HEK293 (cell line): ENCODE data around the gene RSPH3.

Experiments used
- CTCF ChIP-seq: fragments of 450-650 bp; formaldehyde crosslinking; IDR thresholded peaks from 2 replicates; pipeline ENCODE4 v1.5.1; 2016; ENCODE audit warnings: missing biosample characterization, missing genetic modification characterization
- SP2 ChIP-seq: fragments of 450-650 bp; formaldehyde crosslinking; IDR thresholded peaks from 2 replicates; pipeline ENCODE4 v1.5.1; 2016; ENCODE audit warnings: missing biosample characterization, missing genetic modification characterization
- ZNF280C ChIP-seq: fragments of 450-650 bp; formaldehyde crosslinking; IDR thresholded peaks from 2 replicates; pipeline ENCODE4 v1.5.1; 2016; ENCODE audit warnings: missing biosample characterization, missing genetic modification characterization
- ZNF747 ChIP-seq: fragments of 450-650 bp; formaldehyde crosslinking; IDR thresholded peaks from 2 replicates; pipeline ENCODE4 v1.5.1; 2016; ENCODE audit warnings: missing biosample characterization, missing genetic modification characterization
- TF ChIP-seq, protein P1 (sequence below): fragments of 450-650 bp; formaldehyde crosslinking; IDR thresholded peaks from 2 replicates; pipeline ENCODE4 v1.5.1; 2016; ENCODE audit warnings: missing biosample characterization, missing genetic modification characterization

DNA sequence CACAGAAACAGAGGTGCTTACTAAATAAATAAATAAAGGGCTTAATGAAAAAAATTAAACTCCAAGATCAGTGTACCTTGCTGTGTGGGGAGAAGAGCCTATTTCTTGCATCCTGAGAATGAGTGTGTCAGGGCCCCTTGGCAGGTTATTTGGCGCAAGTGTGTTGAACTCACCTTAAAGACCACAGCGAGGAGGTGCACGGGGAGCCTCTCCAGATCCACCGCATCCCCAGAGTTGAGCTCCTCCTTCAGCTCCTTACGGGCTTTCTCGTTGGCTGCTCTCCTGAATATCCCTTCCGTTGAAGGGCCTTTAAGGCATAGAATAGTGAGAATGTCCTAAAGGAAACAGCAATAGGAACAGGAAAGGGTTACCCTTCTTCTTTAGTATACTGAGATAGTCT lies 41.2 kb upstream of the RSPH3 start:
- no peak for TF ChIP-seq ZNF280C (tag by site-specific recombination)
- TF ChIP-seq CTCF = no peak
- TF ChIP-seq, protein P1, sequence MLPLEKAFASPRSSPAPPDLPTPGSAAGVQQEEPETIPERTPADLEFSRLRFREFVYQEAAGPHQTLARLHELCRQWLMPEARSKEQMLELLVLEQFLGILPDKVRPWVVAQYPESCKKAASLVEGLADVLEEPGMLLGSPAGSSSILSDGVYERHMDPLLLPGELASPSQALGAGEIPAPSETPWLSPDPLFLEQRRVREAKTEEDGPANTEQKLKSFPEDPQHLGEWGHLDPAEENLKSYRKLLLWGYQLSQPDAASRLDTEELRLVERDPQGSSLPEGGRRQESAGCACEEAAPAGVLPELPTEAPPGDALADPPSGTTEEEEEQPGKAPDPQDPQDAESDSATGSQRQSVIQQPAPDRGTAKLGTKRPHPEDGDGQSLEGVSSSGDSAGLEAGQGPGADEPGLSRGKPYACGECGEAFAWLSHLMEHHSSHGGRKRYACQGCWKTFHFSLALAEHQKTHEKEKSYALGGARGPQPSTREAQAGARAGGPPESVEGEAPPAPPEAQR = no peak
- no peak for TF ChIP-seq ZNF747
- no peak for TF ChIP-seq SP2 (tag by site-specific recombination)
